Lower leg skin (tissue), 4 donors: ENCODE results near the gene PCYOX1L. TPM values are rescaled to one million over a fixed set of nuclear protein-coding genes. Genes with fewer than 3 reads are reported as not detected.

Experiments used
- DNase-seq, 2 donors: peaks; one replicate each; pipeline ENCODE4 v3.0.0-alpha.2; 2019; ENCODE audit warnings: low spot score in 2 of 2
- H3K4me3 ChIP-seq: fragments of 200-600 bp; sonication (generic); 2 replicates; pipeline ENCODE4 v1.5.1; 2017; ENCODE audit warnings: mild to moderate bottlenecking, low read depth; ENCODE audit not compliant: poor library complexity, severe bottlenecking
- CTCF ChIP-seq, 3 donors: fragments of 450-650 bp; IDR thresholded peaks; one replicate each; pipeline ENCODE4 v1.5.1; 2016; ENCODE audit warnings: antibody characterized with exemption in 3 of 3, mild to moderate bottlenecking in 3 of 3, moderate library complexity in 2 of 3
- POLR2A ChIP-seq, 2 donors: fragments of 450-650 bp; IDR thresholded peaks; one replicate each; pipeline ENCODE4 v1.6.1; 2016 to 2017; ENCODE audit warnings: antibody characterized with exemption in 2 of 2, mild to moderate bottlenecking in 1 of 2, moderate library complexity in 1 of 2
- WGBS, 2 donors: methylation state at CpG; one replicate each; pipeline ENCODE4 v1.1.5; 2018; 5-methylcytosine and 5-hydroxymethylcytosine counted together
- intact Hi-C: fragments of 100-400 bp; cut with DNase I; formaldehyde crosslinking; loops from one replicate; pipeline ENCODE4 v1.15.0; 2023; ENCODE audit warnings: low total_unique reads
- total RNA-seq, 4 donors: library from RNA; depleted of rRNA; stranded (reverse); fragments of >200 nt; gene quantifications; one replicate each; pipeline ENCODE4 v1.1.0, GENCODE V29; 2016

The PCYOX1L gene
- total RNA-seq, 4 donors from 2014 or later: 2.7 to 5.6 (median 3.9) TPM

- H3K4me3 ChIP-seq: no peak overlapping the region
- 94 to 95% methylated on average over 2 of the region's 2 CpGs for WGBS, 2 donors
- no peak for TF ChIP-seq CTCF (IDR thresholded peaks at IDR 0.05)
- no peak for TF ChIP-seq POLR2A (IDR thresholded peaks at IDR 0.05)
- intact Hi-C loops: no loop called here
- DNase-seq: no peak
Observed at GRCh38 chr5:149401051-149401450, 43.2 kb downstream of the PCYOX1L start.

GRCh38 chr5:149402291-149402690, 44.4 kb downstream of the PCYOX1L start:
- WGBS, 2 donors: 97% methylated on average over 3 of the region's 3 CpGs
- intact Hi-C loops: no loop called here

GRCh38 chr5:149403923-149404745, 46.3 kb downstream of the PCYOX1L start:
- 80 to 86% methylated on average over 15 of the region's 15 CpGs for WGBS, 2 donors
- no peak overlapping the region for H3K4me3 ChIP-seq
- intact Hi-C loops: no loop called here
- no peak for TF ChIP-seq CTCF (IDR thresholded peaks at IDR 0.05)
- no peak for TF ChIP-seq POLR2A (IDR thresholded peaks at IDR 0.05)
- no peak for DNase-seq

More at GRCh38 chr5:149402291-149402690, 44.4 kb downstream of the PCYOX1L start:
- no peak for DNase-seq
- no peak overlapping the region for H3K4me3 ChIP-seq
- TF ChIP-seq POLR2A (IDR thresholded peaks at IDR 0.05) (no peak), CTCF (IDR thresholded peaks at IDR 0.05) (no peak)

GRCh38 chr5:149404746-149405549, 47.1 kb downstream of the PCYOX1L start:
- no peak overlapping the region for H3K4me3 ChIP-seq
- intact Hi-C loops: no loop called here
- WGBS, 2 donors: 70 to 79% methylated on average over 17 of the region's 17 CpGs
- DNase-seq: no peak
- no peak for TF ChIP-seq POLR2A (IDR thresholded peaks at IDR 0.05)
- TF ChIP-seq CTCF (IDR thresholded peaks at IDR 0.05): no peak

GRCh38 chr5:149405550-149406202, 47.8 kb downstream of the PCYOX1L start:
- no peak for DNase-seq
- 81 to 84% methylated on average over 16 of the region's 16 CpGs for WGBS, 2 donors

More at GRCh38 chr5:149405550-149406202, 47.8 kb downstream of the PCYOX1L start:
- H3K4me3 ChIP-seq: no peak overlapping the region
- no peak for TF ChIP-seq POLR2A (IDR thresholded peaks at IDR 0.05)
- TF ChIP-seq CTCF (IDR thresholded peaks at IDR 0.05): no peak
- intact Hi-C loops: no loop called here
